Measurements from ENCODE around the gene TNFRSF13B. TPM values are rescaled to one million over a fixed set of nuclear protein-coding genes. Genes with fewer than 3 reads are reported as not detected.

TNFRSF13B gene
- total and polyA plus RNA-seq, 2 donors from 2014 or later = 1.4 TPM; not detected in 1

- intact Hi-C loops (cut with DNase I) = no loop called here
- H3K27ac ChIP-seq (ENCODE audit: low read depth in 2 of 2, low read length in 2 of 2) = no peak overlapping the region
- no peak overlapping the region for H3K9ac ChIP-seq (ENCODE audit: low read length in 3 of 3)
- no peak for TF ChIP-seq CTCF (IDR thresholded peaks at IDR 0.05; ENCODE audit: borderline replicate concordance, extremely low read depth, insufficient read depth)
- FAIRE-seq = no peak
- DNase-seq = peak in 1 of 5 donors; percentile 13
- no peak overlapping the region for H3K4me3 ChIP-seq (ENCODE audit: low read length in 3 of 3)
- H3K4me1 ChIP-seq (ENCODE audit: control insufficient read depth in 2 of 3, insufficient read depth in 2 of 3, low read depth in 1 of 3, low read length in 3 of 3) = no peaks in the 10 kb centered on the region
- no peaks in the 10 kb centered on the region for H3K36me3 ChIP-seq (ENCODE audit: control insufficient read depth in 2 of 3, insufficient read depth in 3 of 3, low read length in 3 of 3)
- no peaks in the 10 kb centered on the region for H3K27me3 ChIP-seq (ENCODE audit: control insufficient read depth, insufficient read depth, low read length)
- H3K9me3 ChIP-seq (ENCODE audit: control insufficient read depth in 2 of 3, insufficient read depth in 1 of 3, low read length in 3 of 3) = no peaks in the 10 kb centered on the region
Measured at GRCh38 chr17:16939208-16939576, 32.7 kb downstream of the TNFRSF13B start.

GRCh38 chr17:16938496-16939207 lies 33.3 kb downstream of the TNFRSF13B start:
- FAIRE-seq (no peak), DNase-seq (no peak)
- no peak overlapping the region for H3K4me3 ChIP-seq (ENCODE audit: low read length in 3 of 3)

GRCh38 chr17:16938031-16938430 lies 33.9 kb downstream of the TNFRSF13B start:
- DNase-seq (no peak), FAIRE-seq (no peak)
- Histone ChIP-seq H3K36me3 (ENCODE audit: control insufficient read depth in 2 of 3, insufficient read depth in 3 of 3, low read length in 3 of 3) (no peaks in the 10 kb centered on the region), H3K27me3 (ENCODE audit: control insufficient read depth, insufficient read depth, low read length) (no peaks in the 10 kb centered on the region), H3K9me3 (ENCODE audit: control insufficient read depth in 2 of 3, insufficient read depth in 1 of 3, low read length in 3 of 3) (no peaks in the 10 kb centered on the region), H3K9ac (ENCODE audit: low read length in 3 of 3) (no peak overlapping the region), H3K4me3 (ENCODE audit: low read length in 3 of 3) (no peak overlapping the region), H3K27ac (ENCODE audit: low read depth in 2 of 2, low read length in 2 of 2) (no peak overlapping the region), H3K4me1 (ENCODE audit: control insufficient read depth in 2 of 3, insufficient read depth in 2 of 3, low read depth in 1 of 3, low read length in 3 of 3) (no peaks in the 10 kb centered on the region)
- intact Hi-C loops (cut with DNase I) = no loop called here
- no peak for TF ChIP-seq CTCF (IDR thresholded peaks at IDR 0.05; ENCODE audit: borderline replicate concordance, extremely low read depth, insufficient read depth)

More at GRCh38 chr17:16938496-16939207, 33.3 kb downstream of the TNFRSF13B start:
- no peaks in the 10 kb centered on the region for H3K27me3 ChIP-seq (ENCODE audit: control insufficient read depth, insufficient read depth, low read length)
- no peak overlapping the region for H3K9ac ChIP-seq (ENCODE audit: low read length in 3 of 3)
- H3K9me3 ChIP-seq (ENCODE audit: control insufficient read depth in 2 of 3, insufficient read depth in 1 of 3, low read length in 3 of 3) = no peaks in the 10 kb centered on the region
- intact Hi-C loops (cut with DNase I) = no loop called here
- no peak for TF ChIP-seq CTCF (IDR thresholded peaks at IDR 0.05; ENCODE audit: borderline replicate concordance, extremely low read depth, insufficient read depth)
- no peak overlapping the region for H3K27ac ChIP-seq (ENCODE audit: low read depth in 2 of 2, low read length in 2 of 2)
- H3K36me3 ChIP-seq (ENCODE audit: control insufficient read depth in 2 of 3, insufficient read depth in 3 of 3, low read length in 3 of 3) = no peaks in the 10 kb centered on the region
- no peaks in the 10 kb centered on the region for H3K4me1 ChIP-seq (ENCODE audit: control insufficient read depth in 2 of 3, insufficient read depth in 2 of 3, low read depth in 1 of 3, low read length in 3 of 3)
